HepG2 (cell line): ENCODE results near the gene CACNA1C. TPM values are rescaled to one million over a fixed set of nuclear protein-coding genes. Genes with fewer than 3 reads are reported as not detected.

ENCODE experiments used
- ATAC-seq: fragments of 200-7000 bp; cut with Tn5 transposase; 3 replicates; pipeline ENCODE4 v1.9.1; 2020; ENCODE audit warnings: mild to moderate bottlenecking, moderate library complexity
- BruUV-seq: library from RNA; stranded (reverse); fragments of 400-500 nt; replicated peaks from 2 replicates; lab custom pipeline; 2021; lab: Mats Ljungman, UMichigan
- CTCF ChIA-PET: fragments of 300-600 bp; formaldehyde crosslinking; extraction: SDS; loops from one replicate; lab custom pipeline; 2021; ENCODE audit warnings: low total read pairs, inconsistent platforms, low intra/inter-chr PET ratio; lab: Yijun Ruan, JAX
- POLR2A ChIA-PET: fragments of 350-600 bp; sonication (Branson Sonifier 250); formaldehyde crosslinking; loops from one replicate; lab custom pipeline; 2020; ENCODE audit warnings: antibody characterized with exemption, inconsistent platforms; lab: Yijun Ruan, JAX
- DNase-seq: peaks from one replicate; pipeline ENCODE4 v3.0.0-alpha.2; 2015; ENCODE audit warnings: low spot score
- FAIRE-seq: peaks from 3 replicates; lab custom pipeline; 2011; peaks lifted over from hg19 to GRCh38; lab: Jason Lieb, UNC
- H2AFZ ChIP-seq: one replicate; pipeline ENCODE4 v1.6.1; 2011; ENCODE audit warnings: low read length, inconsistent platforms
- H3K27ac ChIP-seq: fragments of 300-600 bp; 3 replicates; pipeline ENCODE4 v1.8.0; 2011; ENCODE audit warnings: mixed run types, mild to moderate bottlenecking, mixed read lengths, low read length, inconsistent platforms; ENCODE audit not compliant: insufficient read depth; ENCODE audit errors: extremely low read length
- H3K27me3 ChIP-seq, 2 experiments: fragments of 200-600 bp in 1 of 2; 2 replicates in 1 of 2; 3 replicates in 1 of 2; pipeline versions ENCODE4 v1.6.0 to v1.8.0; 2011; ENCODE audit warnings: low read length in 2 of 2, mild to moderate bottlenecking in 2 of 2, moderate library complexity in 2 of 2, inconsistent platforms in 1 of 2; ENCODE audit not compliant: insufficient read depth in 2 of 2, control insufficient read depth in 1 of 2
- H3K36me3 ChIP-seq, 2 experiments: fragments of 200-600 bp in 1 of 2; replicated peaks in 1 of 2; 2 replicates in 1 of 2; 3 replicates in 1 of 2; pipeline versions ENCODE4 v1.5.1 to v1.8.0; 2011; ENCODE audit warnings: low read length in 2 of 2, inconsistent platforms in 1 of 2; ENCODE audit not compliant: insufficient read depth in 2 of 2, control insufficient read depth in 1 of 2
- H3K4me1 ChIP-seq: 2 replicates; pipeline ENCODE4 v1.5.1; 2012; ENCODE audit warnings: low read length, inconsistent platforms; ENCODE audit not compliant: insufficient read depth
- H3K4me2 ChIP-seq: 2 replicates; pipeline ENCODE4 v1.6.0; 2011; ENCODE audit warnings: low read depth, low read length, inconsistent platforms
- H3K4me3 ChIP-seq, 3 experiments: fragments of 200-600 bp in 1 of 3; sonication (generic), shearing (Covaris generic) in 1 of 3; replicated peaks in 1 of 3; 2 replicates each; pipeline ENCODE4 v1.5.1; 2011 to 2016; ENCODE audit warnings: low read length in 3 of 3, inconsistent platforms in 2 of 3, low read depth in 2 of 3, mild to moderate bottlenecking in 2 of 3, control low read depth in 1 of 3, mixed read lengths in 1 of 3; ENCODE audit not compliant: insufficient read depth in 1 of 3
- H3K79me2 ChIP-seq: one replicate; pipeline ENCODE4 v1.6.1; 2011; ENCODE audit warnings: low read length, inconsistent platforms; ENCODE audit not compliant: insufficient read depth
- H3K9ac ChIP-seq: 2 replicates; pipeline ENCODE4 v1.6.0; 2011; ENCODE audit warnings: mild to moderate bottlenecking, low read depth, low read length, inconsistent platforms; ENCODE audit not compliant: insufficient read depth
- H3K9me3 ChIP-seq: 2 replicates; pipeline ENCODE4 v1.5.1; 2012; ENCODE audit warnings: mild to moderate bottlenecking, low read length
- H4K20me1 ChIP-seq: 2 replicates; pipeline ENCODE4 v1.6.0; 2011; ENCODE audit warnings: inconsistent platforms, mild to moderate bottlenecking, low read length, moderate library complexity; ENCODE audit not compliant: insufficient read depth
- FIP1L1 ChIP-seq: fragments of 200-400 bp; formaldehyde crosslinking; IDR thresholded peaks from 2 replicates; pipeline ENCODE4 v1.6.1; 2018; ENCODE audit warnings: low read depth, mild to moderate bottlenecking, low read length, moderate library complexity, borderline replicate concordance; ENCODE audit not compliant: insufficient read depth
- HES4 ChIP-seq: sonication (generic); formaldehyde crosslinking; IDR thresholded peaks from 2 replicates; pipeline ENCODE4 v1.9.0; 2021; ENCODE audit warnings: mild to moderate bottlenecking, missing genetic modification reagents, borderline replicate concordance
- SMARCE1 ChIP-seq: fragments of 450-650 bp; IDR thresholded peaks from 2 replicates; pipeline ENCODE4 v1.6.1; 2017; ENCODE audit warnings: borderline replicate concordance
- TEAD2 ChIP-seq: sonication (generic); formaldehyde crosslinking; IDR thresholded peaks from 2 replicates; pipeline ENCODE4 v1.9.0; 2021; ENCODE audit warnings: missing genetic modification reagents
- TRIM24 ChIP-seq: sonication (generic); formaldehyde crosslinking; IDR thresholded peaks from 2 replicates; pipeline ENCODE4 v1.8.0; 2022; ENCODE audit warnings: mild to moderate bottlenecking, missing genetic modification reagents
- ZNF101 ChIP-seq: sonication (generic); formaldehyde crosslinking; IDR thresholded peaks from 2 replicates; pipeline ENCODE4 v1.4.0; 2020; ENCODE audit warnings: mild to moderate bottlenecking, low read depth, missing genetic modification reagents, borderline replicate concordance
- ZNF124 ChIP-seq: sonication (generic); formaldehyde crosslinking; IDR thresholded peaks from 2 replicates; pipeline ENCODE4 v1.4.0; 2020; ENCODE audit warnings: missing genetic modification reagents
- ZNF354B ChIP-seq: sonication (generic); formaldehyde crosslinking; IDR thresholded peaks from 2 replicates; pipeline ENCODE4 v1.8.0; 2022; ENCODE audit warnings: mild to moderate bottlenecking, missing genetic modification reagents
- ZNF614 ChIP-seq: IDR thresholded peaks from 2 replicates; pipeline ENCODE4 v1.6.1; 2018; ENCODE audit warnings: missing biosample characterization, missing genetic modification reagents, inconsistent platforms, borderline replicate concordance
- ZNF776 ChIP-seq: sonication (generic); formaldehyde crosslinking; IDR thresholded peaks from 2 replicates; pipeline ENCODE4 v1.4.0; 2020; ENCODE audit warnings: mild to moderate bottlenecking, missing genetic modification reagents
- WGBS: methylation state at CpG from one replicate; pipeline ENCODE4 v1.1.6; 2017; ENCODE audit warnings: low lambda C conversion rate; 5-methylcytosine and 5-hydroxymethylcytosine counted together
- in situ Hi-C: cut with HindIII; loops from 2 replicates; pipeline ENCODE4 v1.10.0; 2017; ENCODE audit warnings: low pct_unique_long_range_greater_than_20kb; ENCODE audit not compliant: extremely low pct_ligation_motif_present
- intact Hi-C: fragments of 100-400 bp; cut with micrococcal nuclease; formaldehyde crosslinking; loops from one replicate; pipeline ENCODE4 v1.10.0; 2022; ENCODE audit not compliant: unreplicated experiment
- polyA plus RNA-seq, 8 experiments: library from polyadenylated mRNA; depleted of rRNA in 3 of 8; stranded (reverse) in 7 of 8; unstranded in 1 of 8; fragments of >200 nt; fragmentation: Illumina TruSeq in 4 of 8; extraction: Trizol in 4 of 8; gene quantifications; 2 replicates each; pipeline versions ENCODE4 v1.2.1 to v1.2.3, GENCODE V29; 2011 to 2016; ENCODE audit warnings: low read depth in 4 of 8, missing spikeins in 1 of 8, mixed read lengths in 1 of 8; ENCODE audit not compliant: insufficient read depth in 1 of 8
- total RNA-seq, 5 experiments: library from RNA; depleted of rRNA; stranded (reverse); fragments of >200 nt; fragmentation: Illumina TruSeq; extraction: Trizol; gene quantifications; 2 replicates each; pipeline ENCODE4 v1.2.3, GENCODE V29; 2016; ENCODE audit warnings: low read depth in 1 of 5
- TF ChIP-seq, protein P1 (sequence below): sonication (generic); formaldehyde crosslinking; IDR thresholded peaks from 2 replicates; pipeline ENCODE4 v1.4.0; 2020; ENCODE audit warnings: missing genetic modification reagents
- TF ChIP-seq, protein P2 (sequence below): sonication (generic); IDR thresholded peaks from 2 replicates; pipeline ENCODE4 v1.6.1; 2016; ENCODE audit warnings: low read depth, borderline replicate concordance
- TF ChIP-seq, protein P3 (sequence below): sonication (generic); formaldehyde crosslinking; IDR thresholded peaks from 2 replicates; pipeline ENCODE4 v1.8.1; 2023; ENCODE audit warnings: mild to moderate bottlenecking, missing genetic modification reagents
- TF ChIP-seq, protein P4 (sequence below): sonication (generic); formaldehyde crosslinking; IDR thresholded peaks from 2 replicates; pipeline ENCODE4 v1.8.1; 2023; ENCODE audit warnings: mild to moderate bottlenecking, inconsistent platforms, moderate library complexity, missing genetic modification reagents, borderline replicate concordance
- TF ChIP-seq, protein P5 (sequence below): sonication (generic); formaldehyde crosslinking; IDR thresholded peaks from 2 replicates; pipeline ENCODE4 v1.4.0; 2020; ENCODE audit warnings: mild to moderate bottlenecking, missing genetic modification reagents

Gene CACNA1C
- total and polyA plus RNA-seq, 2 of the 13 experiments (the other 11 are each of a cell fraction or from before 2014, with no cell fraction given): not detected

DNA sequence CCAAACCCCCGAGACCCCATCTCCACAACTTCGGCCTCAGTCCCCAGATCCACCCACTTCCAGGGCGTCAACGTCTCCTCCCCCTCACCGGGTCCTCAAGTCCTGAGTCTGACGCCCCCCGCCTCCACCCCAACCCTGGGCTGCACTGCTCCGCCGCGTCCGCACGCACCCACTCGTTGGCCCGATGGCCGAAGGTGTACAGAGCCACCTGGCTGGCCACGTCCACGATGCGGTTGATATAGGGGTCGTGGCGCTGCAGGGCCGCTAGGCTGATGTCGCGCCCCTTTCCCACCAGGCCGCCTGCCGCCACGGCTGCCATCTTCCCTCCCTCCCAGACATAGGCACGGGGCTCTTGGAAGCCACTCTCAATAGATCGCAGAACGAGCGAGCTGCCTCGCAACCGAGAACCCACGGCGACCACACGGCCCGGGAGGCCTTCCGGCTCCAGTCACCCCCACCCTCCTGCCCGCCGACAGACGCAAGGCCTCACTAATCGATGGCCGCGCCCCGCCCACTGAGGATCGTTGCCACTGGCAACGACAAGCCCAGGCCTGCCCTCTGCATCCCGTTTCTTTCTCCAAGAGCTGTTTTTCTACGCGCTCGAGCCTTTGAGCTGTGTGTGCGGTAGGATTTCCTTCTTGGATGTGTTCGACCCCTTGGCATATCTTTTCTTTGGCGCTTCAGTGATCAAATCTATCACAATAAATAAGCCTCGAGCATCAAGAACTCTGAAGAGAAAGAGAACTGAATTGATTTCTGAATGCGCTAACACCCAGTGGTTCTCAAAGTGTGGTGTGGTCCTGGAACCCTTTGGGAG lies 48.5 kb upstream of the CACNA1C start, which contains the start of gene DCP1B:
DCP1B (minus strand) TSS at position 345 of the 817 bp plus-strand sequence; CDS start at position 319, 26 bp downstream.
- Histone ChIP-seq H3K27ac (peak within 1 kb of the TSS; percentile 90), H3K9me3 (no peaks in the 10 kb centered on the region), H3K4me1 (peaks cover 49% of the 10 kb centered on the region), H3K79me2 (peaks cover 20% of the 10 kb centered on the region), H3K4me3 (peak within 1 kb of the TSS; percentile 81 to 99 (median 93)), H3K36me3 (no peaks in the 10 kb centered on the region), H3K4me2 (peak within 1 kb of the TSS; percentile 80), H2AFZ (peak within 1 kb of the TSS; percentile 58), H3K9ac (peak within 1 kb of the TSS; percentile 91), H4K20me1 (no peaks in the 10 kb centered on the region), H3K27me3 (no peaks in the 10 kb centered on the region; a peak in 1 of 5 replicates)
- in situ Hi-C loops: no loop called here
- DNase-seq (peak; percentile 91), ATAC-seq (peak; percentile 99), FAIRE-seq (peak; percentile 76)
- intact Hi-C loops: loop anchor here (10.0 kb wide), 1 partner anchor 50 kb away; no protein-coding TSS in a partner anchor
- ChIA-PET CTCF (no interaction called here), POLR2A (interaction anchor here (1.1 to 3.6 kb wide), 2 partner anchors 9 kb away, joined by 4 to 48 read pairs; no protein-coding TSS in a partner anchor)
- WGBS: 4% methylated on average over 37 of the region's 55 CpGs
- BruUV-seq: no TSS peak
- TF ChIP-seq, protein P1, sequence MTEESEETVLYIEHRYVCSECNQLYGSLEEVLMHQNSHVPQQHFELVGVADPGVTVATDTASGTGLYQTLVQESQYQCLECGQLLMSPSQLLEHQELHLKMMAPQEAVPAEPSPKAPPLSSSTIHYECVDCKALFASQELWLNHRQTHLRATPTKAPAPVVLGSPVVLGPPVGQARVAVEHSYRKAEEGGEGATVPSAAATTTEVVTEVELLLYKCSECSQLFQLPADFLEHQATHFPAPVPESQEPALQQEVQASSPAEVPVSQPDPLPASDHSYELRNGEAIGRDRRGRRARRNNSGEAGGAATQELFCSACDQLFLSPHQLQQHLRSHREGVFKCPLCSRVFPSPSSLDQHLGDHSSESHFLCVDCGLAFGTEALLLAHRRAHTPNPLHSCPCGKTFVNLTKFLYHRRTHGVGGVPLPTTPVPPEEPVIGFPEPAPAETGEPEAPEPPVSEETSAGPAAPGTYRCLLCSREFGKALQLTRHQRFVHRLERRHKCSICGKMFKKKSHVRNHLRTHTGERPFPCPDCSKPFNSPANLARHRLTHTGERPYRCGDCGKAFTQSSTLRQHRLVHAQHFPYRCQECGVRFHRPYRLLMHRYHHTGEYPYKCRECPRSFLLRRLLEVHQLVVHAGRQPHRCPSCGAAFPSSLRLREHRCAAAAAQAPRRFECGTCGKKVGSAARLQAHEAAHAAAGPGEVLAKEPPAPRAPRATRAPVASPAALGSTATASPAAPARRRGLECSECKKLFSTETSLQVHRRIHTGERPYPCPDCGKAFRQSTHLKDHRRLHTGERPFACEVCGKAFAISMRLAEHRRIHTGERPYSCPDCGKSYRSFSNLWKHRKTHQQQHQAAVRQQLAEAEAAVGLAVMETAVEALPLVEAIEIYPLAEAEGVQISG (CRISPR knock-in tag): peak; percentile 87
- TF ChIP-seq HES4 (CRISPR knock-in tag) (peak; percentile 81; the same call in 1 of the 2 replicates), ZNF776 (CRISPR knock-in tag) (no peak), TRIM24 (no peak), FIP1L1 (no peak), ZNF101 (CRISPR knock-in tag) (no peak; the same call in 1 of the 2 replicates), TEAD2 (CRISPR knock-in tag) (no peak), ZNF124 (CRISPR knock-in tag) (no peak), ZNF354B (CRISPR knock-in tag) (no peak), SMARCE1 (no peak), ZNF614 (CRISPR knock-in tag) (peak; percentile 90; the same call in 1 of the 2 replicates)
- TF ChIP-seq, protein P2, sequence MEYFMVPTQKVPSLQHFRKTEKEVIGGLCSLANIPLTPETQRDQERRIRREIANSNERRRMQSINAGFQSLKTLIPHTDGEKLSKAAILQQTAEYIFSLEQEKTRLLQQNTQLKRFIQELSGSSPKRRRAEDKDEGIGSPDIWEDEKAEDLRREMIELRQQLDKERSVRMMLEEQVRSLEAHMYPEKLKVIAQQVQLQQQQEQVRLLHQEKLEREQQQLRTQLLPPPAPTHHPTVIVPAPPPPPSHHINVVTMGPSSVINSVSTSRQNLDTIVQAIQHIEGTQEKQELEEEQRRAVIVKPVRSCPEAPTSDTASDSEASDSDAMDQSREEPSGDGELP: peak; percentile 67; the same call in 1 of the 2 replicates
- TF ChIP-seq, protein P3, sequence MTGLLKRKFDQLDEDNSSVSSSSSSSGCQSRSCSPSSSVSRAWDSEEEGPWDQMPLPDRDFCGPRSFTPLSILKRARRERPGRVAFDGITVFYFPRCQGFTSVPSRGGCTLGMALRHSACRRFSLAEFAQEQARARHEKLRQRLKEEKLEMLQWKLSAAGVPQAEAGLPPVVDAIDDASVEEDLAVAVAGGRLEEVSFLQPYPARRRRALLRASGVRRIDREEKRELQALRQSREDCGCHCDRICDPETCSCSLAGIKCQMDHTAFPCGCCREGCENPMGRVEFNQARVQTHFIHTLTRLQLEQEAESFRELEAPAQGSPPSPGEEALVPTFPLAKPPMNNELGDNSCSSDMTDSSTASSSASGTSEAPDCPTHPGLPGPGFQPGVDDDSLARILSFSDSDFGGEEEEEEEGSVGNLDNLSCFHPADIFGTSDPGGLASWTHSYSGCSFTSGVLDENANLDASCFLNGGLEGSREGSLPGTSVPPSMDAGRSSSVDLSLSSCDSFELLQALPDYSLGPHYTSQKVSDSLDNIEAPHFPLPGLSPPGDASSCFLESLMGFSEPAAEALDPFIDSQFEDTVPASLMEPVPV (CRISPR knock-in tag): peak; percentile 69; the same call in 1 of the 2 replicates
- TF ChIP-seq, protein P4, sequence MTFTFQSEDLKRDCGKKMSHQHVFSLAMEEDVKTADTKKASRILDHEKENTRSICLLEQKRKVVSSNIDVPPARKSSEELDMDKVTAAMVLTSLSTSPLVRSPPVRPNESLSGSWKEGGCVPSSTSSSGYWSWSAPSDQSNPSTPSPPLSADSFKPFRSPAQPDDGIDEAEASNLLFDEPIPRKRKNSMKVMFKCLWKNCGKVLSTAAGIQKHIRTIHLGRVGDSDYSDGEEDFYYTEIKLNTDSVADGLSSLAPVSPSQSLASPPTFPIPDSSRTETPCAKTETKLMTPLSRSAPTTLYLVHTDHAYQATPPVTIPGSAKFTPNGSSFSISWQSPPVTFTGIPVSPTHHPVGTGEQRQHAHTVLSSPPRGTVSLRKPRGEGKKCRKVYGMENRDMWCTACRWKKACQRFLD (CRISPR knock-in tag): peak; percentile 74; the same call in 1 of the 2 replicates
- TF ChIP-seq, protein P5, sequence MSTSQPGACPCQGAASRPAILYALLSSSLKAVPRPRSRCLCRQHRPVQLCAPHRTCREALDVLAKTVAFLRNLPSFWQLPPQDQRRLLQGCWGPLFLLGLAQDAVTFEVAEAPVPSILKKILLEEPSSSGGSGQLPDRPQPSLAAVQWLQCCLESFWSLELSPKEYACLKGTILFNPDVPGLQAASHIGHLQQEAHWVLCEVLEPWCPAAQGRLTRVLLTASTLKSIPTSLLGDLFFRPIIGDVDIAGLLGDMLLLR (CRISPR knock-in tag): peak; percentile 43; the same call in 1 of the 2 replicates
